ENCODE measurements around the gene MRLN. TPM values are rescaled to one million over a fixed set of nuclear protein-coding genes. Genes with fewer than 3 reads are reported as not detected.
"Not testable (repeated sequence)": the region's sequence is repeated elsewhere in the genome, so short reads cannot be mapped to it uniquely, and the experiment has no call there.

The MRLN gene
- total and polyA plus RNA-seq, 10 of the 15 experiments (the other 5 are each of a cell fraction or from before 2014, with no cell fraction given) = 0.19 TPM; not detected in 9

GRCh38 chr10:59788914-59789313 is 35.7 kb upstream of the MRLN start:
- H3K36me3 ChIP-seq (ENCODE audit: control insufficient read depth in 2 of 2, insufficient read depth in 2 of 2, low read length in 1 of 2); H3K79me2 ChIP-seq (ENCODE audit: control insufficient read depth, insufficient read depth, low read length); H3K27ac ChIP-seq (ENCODE audit: control insufficient read depth, insufficient read depth); intact Hi-C loops (cut with micrococcal nuclease; ENCODE audit: unreplicated experiment); H3K4me2 ChIP-seq (ENCODE audit: control insufficient read depth, insufficient read depth); RAD21 ChIA-PET (ENCODE audit: unreplicated experiment); SMC1A ChIA-PET (ENCODE audit: uncharacterized antibody, unreplicated experiment); in situ Hi-C loops (cut with MboI); FAIRE-seq; H3K27me3 ChIP-seq (replicated peaks in 1 of 2; ENCODE audit: control insufficient read depth in 2 of 2, insufficient read depth in 2 of 2, low read length in 1 of 2); H3K4me3 ChIP-seq; CTCF ChIA-PET; POLR2A ChIA-PET; H4K20me1 ChIP-seq (ENCODE audit: control insufficient read depth, insufficient read depth); H2AFZ ChIP-seq (ENCODE audit: control insufficient read depth, low read depth, low read length); H3K9me3 ChIP-seq (replicated peaks; ENCODE audit: control insufficient read depth, insufficient read depth, low read length); H3K4me1 ChIP-seq (ENCODE audit: control insufficient read depth, insufficient read depth, low read length); BruUV-seq (replicated peaks); H3K9ac ChIP-seq (ENCODE audit: control insufficient read depth, insufficient read depth, low read length); ATAC-seq; DNase-seq (ENCODE audit: low read depth, low spot score): not testable (repeated sequence)
- 97% methylated on average over 5 of the region's 5 CpGs for WGBS (ENCODE audit: insufficient coverage, insufficient replicate concordance, low lambda C conversion rate, missing lambda C conversion rate)

- in situ Hi-C loops (cut with MboI); ATAC-seq; H2AFZ ChIP-seq (ENCODE audit: control insufficient read depth, low read depth, low read length); FAIRE-seq; POLR2A ChIA-PET; H3K36me3 ChIP-seq (ENCODE audit: control insufficient read depth in 2 of 2, insufficient read depth in 2 of 2, low read length in 1 of 2); H3K79me2 ChIP-seq (ENCODE audit: control insufficient read depth, insufficient read depth, low read length); DNase-seq (ENCODE audit: low read depth, low spot score); H3K4me3 ChIP-seq; H3K27me3 ChIP-seq (replicated peaks in 1 of 2; ENCODE audit: control insufficient read depth in 2 of 2, insufficient read depth in 2 of 2, low read length in 1 of 2); H3K4me1 ChIP-seq (ENCODE audit: control insufficient read depth, insufficient read depth, low read length); H3K4me2 ChIP-seq (ENCODE audit: control insufficient read depth, insufficient read depth); RAD21 ChIA-PET (ENCODE audit: unreplicated experiment); H4K20me1 ChIP-seq (ENCODE audit: control insufficient read depth, insufficient read depth); H3K27ac ChIP-seq (ENCODE audit: control insufficient read depth, insufficient read depth); intact Hi-C loops (cut with micrococcal nuclease; ENCODE audit: unreplicated experiment); BruUV-seq (replicated peaks); H3K9me3 ChIP-seq (replicated peaks; ENCODE audit: control insufficient read depth, insufficient read depth, low read length); H3K9ac ChIP-seq (ENCODE audit: control insufficient read depth, insufficient read depth, low read length): not testable (repeated sequence)
- 91% methylated on average over 7 of the region's 7 CpGs for WGBS (ENCODE audit: insufficient coverage, insufficient replicate concordance, low lambda C conversion rate, missing lambda C conversion rate)
- ChIA-PET SMC1A (ENCODE audit: uncharacterized antibody, unreplicated experiment) (interaction anchor here (0.8 kb wide), 1 partner anchor 29 kb away, joined by 3 read pairs; no protein-coding TSS in a partner anchor), CTCF (interaction anchor here (0.6 kb wide), 1 partner anchor 627 kb away, joined by 3 read pairs; no protein-coding TSS in a partner anchor)
Measured at GRCh38 chr10:59787032-59787431, 33.8 kb upstream of the MRLN start.

- H3K79me2 ChIP-seq (ENCODE audit: control insufficient read depth, insufficient read depth, low read length); H3K27ac ChIP-seq (ENCODE audit: control insufficient read depth, insufficient read depth); H3K4me3 ChIP-seq; ATAC-seq; H3K4me1 ChIP-seq (ENCODE audit: control insufficient read depth, insufficient read depth, low read length); H3K4me2 ChIP-seq (ENCODE audit: control insufficient read depth, insufficient read depth); DNase-seq (ENCODE audit: low read depth, low spot score); H2AFZ ChIP-seq (ENCODE audit: control insufficient read depth, low read depth, low read length); H4K20me1 ChIP-seq (ENCODE audit: control insufficient read depth, insufficient read depth); H3K27me3 ChIP-seq (replicated peaks in 1 of 2; ENCODE audit: control insufficient read depth in 2 of 2, insufficient read depth in 2 of 2, low read length in 1 of 2); H3K9ac ChIP-seq (ENCODE audit: control insufficient read depth, insufficient read depth, low read length); FAIRE-seq; H3K36me3 ChIP-seq (ENCODE audit: control insufficient read depth in 2 of 2, insufficient read depth in 2 of 2, low read length in 1 of 2); SMC1A ChIA-PET (ENCODE audit: uncharacterized antibody, unreplicated experiment); H3K9me3 ChIP-seq (replicated peaks; ENCODE audit: control insufficient read depth, insufficient read depth, low read length); intact Hi-C loops (cut with micrococcal nuclease; ENCODE audit: unreplicated experiment); BruUV-seq (replicated peaks); POLR2A ChIA-PET; in situ Hi-C loops (cut with MboI): not testable (repeated sequence)
- ChIA-PET RAD21 (ENCODE audit: unreplicated experiment) (interaction anchor here (0.7 kb wide), 1 partner anchor 839 kb away, joined by 3 read pairs; no protein-coding TSS in a partner anchor), CTCF (interaction anchor here (0.7 kb wide), 1 partner anchor 142 kb away, joined by 3 read pairs; no protein-coding TSS in a partner anchor)
- no CpG with 5 or more reads among the region's 3 CpGs for WGBS (ENCODE audit: insufficient coverage, insufficient replicate concordance, low lambda C conversion rate, missing lambda C conversion rate)
Measured at GRCh38 chr10:59785476-59785875, 32.2 kb upstream of the MRLN start.

Measured in GM12878 (cell line).